ENCODE results near the gene CEBPG. TPM values are rescaled to one million over a fixed set of nuclear protein-coding genes. Genes with fewer than 3 reads are reported as not detected.
A peak's percentile ranks its signal among the peaks of the same experiment; 100 is the strongest.

CEBPG gene
- total and polyA plus RNA-seq, 2 donors (not counting 1 experiment from before 2014, with no cell fraction given) = 12.5 to 24.2 TPM

DNA sequence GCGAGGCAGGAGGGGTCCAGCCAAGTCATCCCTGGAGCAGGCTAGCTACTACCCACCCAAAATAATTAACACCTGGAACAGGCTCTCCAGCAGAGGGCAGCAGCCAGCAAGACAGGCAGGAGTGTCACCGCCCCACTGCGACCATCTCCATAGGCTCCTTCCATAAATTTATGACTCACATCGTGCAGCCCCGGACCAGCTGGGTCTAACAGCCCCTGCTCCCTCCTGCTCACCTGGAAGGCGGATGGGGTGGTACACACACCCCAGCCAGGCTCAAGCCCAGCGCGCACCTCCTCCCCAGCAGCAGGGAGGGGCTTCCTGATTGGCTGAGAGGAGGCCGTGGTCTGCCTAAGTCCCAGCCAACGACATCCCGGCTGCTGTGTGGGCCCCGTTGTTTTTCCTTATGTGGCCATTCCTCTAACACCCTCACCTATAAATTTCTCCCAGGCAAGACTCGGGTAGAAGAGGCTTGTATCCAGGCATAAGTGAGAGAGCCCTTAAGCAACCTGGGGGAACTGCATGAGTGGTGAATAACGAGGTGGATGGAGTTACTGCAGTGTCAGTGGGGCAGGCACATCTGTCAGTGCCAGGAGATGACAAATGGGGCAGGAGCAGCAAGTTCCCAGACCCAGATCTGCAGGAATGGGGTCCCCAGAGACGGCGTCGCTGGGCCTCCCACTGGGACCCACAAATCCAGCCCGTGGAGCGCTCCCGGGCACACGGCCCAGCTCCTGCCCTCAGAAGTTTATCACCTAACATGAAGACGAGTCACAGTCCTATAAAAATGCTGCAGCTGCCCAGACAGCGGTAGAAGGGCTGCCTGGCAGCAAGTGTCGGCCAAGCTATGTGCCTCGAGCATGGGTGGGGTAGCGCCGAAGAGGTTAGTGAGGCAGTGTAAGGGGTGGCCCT, 43.1 kb downstream of the CEBPG start:
- Histone ChIP-seq H3K4me3 (ENCODE audit: control extremely low read depth in 1 of 5, extremely low read depth in 1 of 5, insufficient read depth in 1 of 5, low read depth in 2 of 5, low read length in 4 of 5) (peak overlapping the region in 1 of 5 experiments; percentile 34), H3K9me3 (ENCODE audit: control extremely low read depth in 1 of 3, control insufficient read depth in 2 of 3, insufficient read depth in 1 of 3, low read length in 2 of 3) (no peaks in the 10 kb centered on the region), H3K27me3 (replicated peaks in 1 of 4; ENCODE audit: control extremely low read depth in 1 of 4, control insufficient read depth in 3 of 4, insufficient read depth in 4 of 4, low read length in 3 of 4) (no peaks in the 10 kb centered on the region), H2AFZ (ENCODE audit: insufficient read depth, low read depth, low read length, poor library complexity, severe bottlenecking) (peak overlapping the region; percentile 70), H3K4me1 (ENCODE audit: control insufficient read depth in 2 of 2, insufficient read depth in 2 of 2, low read length in 2 of 2) (peaks cover 4 to 5% of the 10 kb centered on the region in 2 donors), H3K36me3 (replicated peaks in 1 of 2; ENCODE audit: control extremely low read depth in 1 of 2, control insufficient read depth in 1 of 2, extremely low read depth in 1 of 2, insufficient read depth in 2 of 2, low read length in 1 of 2) (peaks cover 0 to 3% of the 10 kb centered on the region in 2 experiments), H3K9ac (ENCODE audit: low read length) (peak overlapping the region; percentile 55), H3K79me2 (ENCODE audit: control insufficient read depth, insufficient read depth, low read length) (no peaks in the 10 kb centered on the region), H3K27ac (ENCODE audit: low read length in 2 of 2) (no peak overlapping the region), H3K4me2 (replicated peaks; ENCODE audit: low read depth, low read length, poor library complexity, severe bottlenecking) (peak overlapping the region; percentile 80), H4K20me1 (ENCODE audit: control insufficient read depth, insufficient read depth, low read length, poor library complexity, severe bottlenecking) (no peaks in the 10 kb centered on the region)
- intact Hi-C loops (cut with micrococcal nuclease) = no loop called here
- Mint-ChIP-seq H3K4me3 (peak overlapping the region; percentile 42), H3K4me1 (peaks cover 5% of the 10 kb centered on the region), H3K27me3 (no peaks in the 10 kb centered on the region), H3K9me3 (ENCODE audit: insufficient read depth) (no peaks in the 10 kb centered on the region), H3K27ac (no peak overlapping the region)
- WGBS (ENCODE audit: insufficient coverage) = 50% methylated on average over 26 of the region's 27 CpGs
- peak; percentile 54 for ATAC-seq (ENCODE audit: low read depth)
- TF ChIP-seq CTCF (IDR thresholded peaks at IDR 0.05) (peak; percentile 60), EZH2 (IDR thresholded peaks at IDR 0.05; ENCODE audit: borderline replicate concordance, insufficient read depth, low read depth, low read length, poor library complexity, severe bottlenecking) (no peak)
- CTCF ChIA-PET = interaction anchor here (0.6 to 3.5 kb wide), 13 partner anchors 8 to 1296 kb away, joined by 3 to 16 read pairs (median 3); no protein-coding TSS in a partner anchor
- POLR2A ChIA-PET = no interaction called here
- peak; percentile 66 for DNase-seq

DNA sequence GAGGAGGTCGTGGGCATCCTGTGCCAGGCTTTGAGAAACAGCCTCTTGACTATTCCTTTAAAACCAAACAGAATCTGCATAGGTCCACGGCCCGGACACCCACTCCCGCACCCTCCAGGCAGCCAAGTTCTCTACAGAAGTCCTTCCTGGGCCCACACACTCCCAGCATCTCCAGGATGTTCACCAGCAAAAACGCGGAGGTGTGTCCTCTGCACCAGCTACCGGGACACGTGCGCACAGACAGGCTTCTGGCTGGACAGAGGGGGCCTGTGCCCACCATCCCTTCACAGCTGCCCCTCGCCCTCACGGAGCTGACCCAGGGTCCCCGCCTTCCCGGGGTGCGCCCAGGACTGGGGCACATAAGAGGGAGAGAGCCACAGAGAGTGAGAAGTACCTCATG, 44.2 kb downstream of the CEBPG start:
- ATAC-seq (ENCODE audit: low read depth) = no peak
- H3K27ac Mint-ChIP-seq = no peak overlapping the region
- Histone ChIP-seq H3K36me3 (replicated peaks in 1 of 2; ENCODE audit: control extremely low read depth in 1 of 2, control insufficient read depth in 1 of 2, extremely low read depth in 1 of 2, insufficient read depth in 2 of 2, low read length in 1 of 2) (no peaks in the 10 kb centered on the region), H3K9ac (ENCODE audit: low read length) (no peak overlapping the region), H3K27me3 (replicated peaks in 1 of 4; ENCODE audit: control extremely low read depth in 1 of 4, control insufficient read depth in 3 of 4, insufficient read depth in 4 of 4, low read length in 3 of 4) (no peaks in the 10 kb centered on the region), H3K4me1 (ENCODE audit: control insufficient read depth in 2 of 2, insufficient read depth in 2 of 2, low read length in 2 of 2) (peaks cover 4 to 5% of the 10 kb centered on the region in 2 donors), H2AFZ (ENCODE audit: insufficient read depth, low read depth, low read length, poor library complexity, severe bottlenecking) (no peak overlapping the region), H3K79me2 (ENCODE audit: control insufficient read depth, insufficient read depth, low read length) (no peaks in the 10 kb centered on the region), H3K4me3 (ENCODE audit: control extremely low read depth in 1 of 5, extremely low read depth in 1 of 5, insufficient read depth in 1 of 5, low read depth in 2 of 5, low read length in 4 of 5) (no peak overlapping the region), H3K27ac (ENCODE audit: low read length in 2 of 2) (no peak overlapping the region), H3K9me3 (ENCODE audit: control extremely low read depth in 1 of 3, control insufficient read depth in 2 of 3, insufficient read depth in 1 of 3, low read length in 2 of 3) (no peaks in the 10 kb centered on the region), H3K4me2 (replicated peaks; ENCODE audit: low read depth, low read length, poor library complexity, severe bottlenecking) (no peak overlapping the region), H4K20me1 (ENCODE audit: control insufficient read depth, insufficient read depth, low read length, poor library complexity, severe bottlenecking) (no peaks in the 10 kb centered on the region)
- H3K4me1 Mint-ChIP-seq = peaks cover 5% of the 10 kb centered on the region
- POLR2A ChIA-PET = no interaction called here
- no peaks in the 10 kb centered on the region for H3K9me3 Mint-ChIP-seq (ENCODE audit: insufficient read depth)
- no peaks in the 10 kb centered on the region for H3K27me3 Mint-ChIP-seq
- DNase-seq = no peak
- 95% methylated on average over 14 of the region's 14 CpGs for WGBS (ENCODE audit: insufficient coverage)
- intact Hi-C loops (cut with micrococcal nuclease) = no loop called here
- CTCF ChIA-PET = interaction anchor here (1.0 to 3.5 kb wide), 3 partner anchors 10 to 15 kb away, joined by 3 to 11 read pairs (median 3); no protein-coding TSS in a partner anchor
- TF ChIP-seq EZH2 (IDR thresholded peaks at IDR 0.05; ENCODE audit: borderline replicate concordance, insufficient read depth, low read depth, low read length, poor library complexity, severe bottlenecking) = no peak
- no peak for TF ChIP-seq CTCF (IDR thresholded peaks at IDR 0.05)
- no peak overlapping the region for H3K4me3 Mint-ChIP-seq

All from B cell (primary cell).